Suppressor macrophage (primary cell): ENCODE data around the gene DHRS1.
"Not testable (repeated sequence)": the region's sequence is repeated elsewhere in the genome, so short reads cannot be mapped to it uniquely, and the experiment has no call there.

ENCODE experiments used
- DNase-seq, 4 experiments: peaks; one replicate each; pipeline ENCODE4 v3.0.0-alpha.2; 2020 to 2022

The DHRS1 gene

GRCh38 chr14:24246765-24247212 lies 52.8 kb downstream of the DHRS1 start:
- DNase-seq = peak in 2 of 4 experiments; percentile 8 to 24

GRCh38 chr14:24245350-24245749 lies 54.2 kb downstream of the DHRS1 start:
- DNase-seq = not testable (repeated sequence)

- DNase-seq = peak in 3 of 4 experiments; percentile 58 to 69 (median 68)
Measured at GRCh38 chr14:24243336-24243836, 56.2 kb downstream of the DHRS1 start.

- peak; percentile 92 to 97 (median 96) for DNase-seq
Measured at GRCh38 chr14:24241829-24242443, 57.6 kb downstream of the DHRS1 start.
